ENCODE measurements around the gene PEX5L.

GRCh38 chr3:180036092-180036670, 556 bp downstream of the PEX5L start:
- TF ChIP-seq, protein P1, sequence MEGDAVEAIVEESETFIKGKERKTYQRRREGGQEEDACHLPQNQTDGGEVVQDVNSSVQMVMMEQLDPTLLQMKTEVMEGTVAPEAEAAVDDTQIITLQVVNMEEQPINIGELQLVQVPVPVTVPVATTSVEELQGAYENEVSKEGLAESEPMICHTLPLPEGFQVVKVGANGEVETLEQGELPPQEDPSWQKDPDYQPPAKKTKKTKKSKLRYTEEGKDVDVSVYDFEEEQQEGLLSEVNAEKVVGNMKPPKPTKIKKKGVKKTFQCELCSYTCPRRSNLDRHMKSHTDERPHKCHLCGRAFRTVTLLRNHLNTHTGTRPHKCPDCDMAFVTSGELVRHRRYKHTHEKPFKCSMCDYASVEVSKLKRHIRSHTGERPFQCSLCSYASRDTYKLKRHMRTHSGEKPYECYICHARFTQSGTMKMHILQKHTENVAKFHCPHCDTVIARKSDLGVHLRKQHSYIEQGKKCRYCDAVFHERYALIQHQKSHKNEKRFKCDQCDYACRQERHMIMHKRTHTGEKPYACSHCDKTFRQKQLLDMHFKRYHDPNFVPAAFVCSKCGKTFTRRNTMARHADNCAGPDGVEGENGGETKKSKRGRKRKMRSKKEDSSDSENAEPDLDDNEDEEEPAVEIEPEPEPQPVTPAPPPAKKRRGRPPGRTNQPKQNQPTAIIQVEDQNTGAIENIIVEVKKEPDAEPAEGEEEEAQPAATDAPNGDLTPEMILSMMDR (IDR thresholded peaks at IDR 0.05): no peak
- no peak for TF ChIP-seq POLR2A (IDR thresholded peaks at IDR 0.05)
